ENCODE results near the gene MAMDC4.

MAMDC4 gene

GRCh38 chr9:136808806-136809158 is 43.4 kb upstream of the MAMDC4 start:
- H3K9me3 ChIP-seq (ENCODE audit: control insufficient read depth in 1 of 2, low read length in 2 of 2), result no peaks in the 10 kb centered on the region
- no peak overlapping the region for H3K27ac ChIP-seq (ENCODE audit: low read length)
- peak overlapping the region; percentile 51 to 88 for H3K4me3 ChIP-seq (ENCODE audit: low read depth in 1 of 2, low read length in 2 of 2)
- peaks cover 16 to 37% of the 10 kb centered on the region in 2 donors for H3K4me1 ChIP-seq (ENCODE audit: control insufficient read depth in 1 of 2, insufficient read depth in 2 of 2, low read length in 2 of 2)
- H3K36me3 ChIP-seq (ENCODE audit: control insufficient read depth in 1 of 2, insufficient read depth in 2 of 2, low read length in 2 of 2), result peaks cover 4 to 8% of the 10 kb centered on the region in 2 donors
- H3K27me3 ChIP-seq (ENCODE audit: low read depth, low read length), result no peaks in the 10 kb centered on the region

- Histone ChIP-seq H3K27ac (ENCODE audit: low read length) (no peak overlapping the region), H3K9me3 (ENCODE audit: control insufficient read depth in 1 of 2, low read length in 2 of 2) (no peaks in the 10 kb centered on the region), H3K27me3 (ENCODE audit: low read depth, low read length) (no peaks in the 10 kb centered on the region), H3K4me3 (ENCODE audit: low read depth in 1 of 2, low read length in 2 of 2) (no peak overlapping the region), H3K4me1 (ENCODE audit: control insufficient read depth in 1 of 2, insufficient read depth in 2 of 2, low read length in 2 of 2) (peaks cover 4 to 11% of the 10 kb centered on the region in 2 donors), H3K36me3 (ENCODE audit: control insufficient read depth in 1 of 2, insufficient read depth in 2 of 2, low read length in 2 of 2) (peaks cover under 1 to 8% of the 10 kb centered on the region in 2 donors)
Observed at GRCh38 chr9:136814725-136815421, 37.3 kb upstream of the MAMDC4 start.

GRCh38 chr9:136815422-136815782 is 36.7 kb upstream of the MAMDC4 start:
- no peak overlapping the region for H3K27ac ChIP-seq (ENCODE audit: low read length)
- peaks cover 0 to 5% of the 10 kb centered on the region in 2 donors for H3K4me1 ChIP-seq (ENCODE audit: control insufficient read depth in 1 of 2, insufficient read depth in 2 of 2, low read length in 2 of 2)
- no peaks in the 10 kb centered on the region for H3K27me3 ChIP-seq (ENCODE audit: low read depth, low read length)
- H3K4me3 ChIP-seq (ENCODE audit: low read depth in 1 of 2, low read length in 2 of 2), result no peak overlapping the region
- H3K36me3 ChIP-seq (ENCODE audit: control insufficient read depth in 1 of 2, insufficient read depth in 2 of 2, low read length in 2 of 2), result peaks cover 0 to 8% of the 10 kb centered on the region in 2 donors
- H3K9me3 ChIP-seq (ENCODE audit: control insufficient read depth in 1 of 2, low read length in 2 of 2), result no peaks in the 10 kb centered on the region

GRCh38 chr9:136820971-136821825 is 30.9 kb upstream of the MAMDC4 start:
- peak overlapping the region; percentile 21 to 54 for H3K4me3 ChIP-seq (ENCODE audit: low read depth in 1 of 2, low read length in 2 of 2)
- H3K27ac ChIP-seq (ENCODE audit: low read length), result no peak overlapping the region

GRCh38 chr9:136821826-136822544 is 30.2 kb upstream of the MAMDC4 start:
- Histone ChIP-seq H3K27me3 (ENCODE audit: low read depth, low read length) (no peaks in the 10 kb centered on the region), H3K4me3 (ENCODE audit: low read depth in 1 of 2, low read length in 2 of 2) (peak overlapping the region in 1 of 2 donors; percentile 54), H3K4me1 (ENCODE audit: control insufficient read depth in 1 of 2, insufficient read depth in 2 of 2, low read length in 2 of 2) (peaks cover 0 to 7% of the 10 kb centered on the region in 2 donors), H3K9me3 (ENCODE audit: control insufficient read depth in 1 of 2, low read length in 2 of 2) (no peaks in the 10 kb centered on the region), H3K36me3 (ENCODE audit: control insufficient read depth in 1 of 2, insufficient read depth in 2 of 2, low read length in 2 of 2) (peaks cover 0 to 33% of the 10 kb centered on the region in 2 donors), H3K27ac (ENCODE audit: low read length) (no peak overlapping the region)

More at GRCh38 chr9:136820971-136821825, 30.9 kb upstream of the MAMDC4 start:
- Histone ChIP-seq H3K36me3 (ENCODE audit: control insufficient read depth in 1 of 2, insufficient read depth in 2 of 2, low read length in 2 of 2) (peaks cover 0 to 25% of the 10 kb centered on the region in 2 donors), H3K27me3 (ENCODE audit: low read depth, low read length) (no peaks in the 10 kb centered on the region), H3K4me1 (ENCODE audit: control insufficient read depth in 1 of 2, insufficient read depth in 2 of 2, low read length in 2 of 2) (peaks cover 0 to 7% of the 10 kb centered on the region in 2 donors), H3K9me3 (ENCODE audit: control insufficient read depth in 1 of 2, low read length in 2 of 2) (no peaks in the 10 kb centered on the region)

GRCh38 chr9:136823136-136824046 is 28.8 kb upstream of the MAMDC4 start:
- H3K36me3 ChIP-seq (ENCODE audit: control insufficient read depth in 1 of 2, insufficient read depth in 2 of 2, low read length in 2 of 2), result peaks cover 0 to 47% of the 10 kb centered on the region in 2 donors
- H3K27me3 ChIP-seq (ENCODE audit: low read depth, low read length), result no peaks in the 10 kb centered on the region

GRCh38 chr9:136824496-136825225 is 27.5 kb upstream of the MAMDC4 start:
- no peaks in the 10 kb centered on the region for H3K9me3 ChIP-seq (ENCODE audit: control insufficient read depth in 1 of 2, low read length in 2 of 2)
- no peak overlapping the region for H3K4me3 ChIP-seq (ENCODE audit: low read depth in 1 of 2, low read length in 2 of 2)
- no peaks in the 10 kb centered on the region for H3K27me3 ChIP-seq (ENCODE audit: low read depth, low read length)
- no peak overlapping the region for H3K27ac ChIP-seq (ENCODE audit: low read length)
- H3K4me1 ChIP-seq (ENCODE audit: control insufficient read depth in 1 of 2, insufficient read depth in 2 of 2, low read length in 2 of 2), result peaks cover 0 to 7% of the 10 kb centered on the region in 2 donors
- H3K36me3 ChIP-seq (ENCODE audit: control insufficient read depth in 1 of 2, insufficient read depth in 2 of 2, low read length in 2 of 2), result peaks cover 11 to 59% of the 10 kb centered on the region in 2 donors

More at GRCh38 chr9:136823136-136824046, 28.8 kb upstream of the MAMDC4 start:
- no peak overlapping the region for H3K4me3 ChIP-seq (ENCODE audit: low read depth in 1 of 2, low read length in 2 of 2)
- no peak overlapping the region for H3K27ac ChIP-seq (ENCODE audit: low read length)
- peaks cover 0 to 7% of the 10 kb centered on the region in 2 donors for H3K4me1 ChIP-seq (ENCODE audit: control insufficient read depth in 1 of 2, insufficient read depth in 2 of 2, low read length in 2 of 2)
- no peaks in the 10 kb centered on the region for H3K9me3 ChIP-seq (ENCODE audit: control insufficient read depth in 1 of 2, low read length in 2 of 2)

- H3K9me3 ChIP-seq (ENCODE audit: control insufficient read depth in 1 of 2, low read length in 2 of 2), result no peaks in the 10 kb centered on the region
- H3K27ac ChIP-seq (ENCODE audit: low read length), result no peak overlapping the region
- H3K36me3 ChIP-seq (ENCODE audit: control insufficient read depth in 1 of 2, insufficient read depth in 2 of 2, low read length in 2 of 2), result peaks cover 13 to 68% of the 10 kb centered on the region in 2 donors
- H3K4me1 ChIP-seq (ENCODE audit: control insufficient read depth in 1 of 2, insufficient read depth in 2 of 2, low read length in 2 of 2), result peaks cover 0 to 7% of the 10 kb centered on the region in 2 donors
- H3K27me3 ChIP-seq (ENCODE audit: low read depth, low read length), result no peaks in the 10 kb centered on the region
- no peak overlapping the region for H3K4me3 ChIP-seq (ENCODE audit: low read depth in 1 of 2, low read length in 2 of 2)
Observed at GRCh38 chr9:136825295-136826187, 26.6 kb upstream of the MAMDC4 start.

- Histone ChIP-seq H3K27ac (ENCODE audit: low read length) (no peak overlapping the region), H3K36me3 (ENCODE audit: control insufficient read depth in 1 of 2, insufficient read depth in 2 of 2, low read length in 2 of 2) (peaks cover 13 to 74% of the 10 kb centered on the region in 2 donors), H3K4me3 (ENCODE audit: low read depth in 1 of 2, low read length in 2 of 2) (no peak overlapping the region), H3K9me3 (ENCODE audit: control insufficient read depth in 1 of 2, low read length in 2 of 2) (no peaks in the 10 kb centered on the region), H3K4me1 (ENCODE audit: control insufficient read depth in 1 of 2, insufficient read depth in 2 of 2, low read length in 2 of 2) (peaks cover 0 to 1% of the 10 kb centered on the region in 2 donors), H3K27me3 (ENCODE audit: low read depth, low read length) (no peaks in the 10 kb centered on the region)
Observed at GRCh38 chr9:136826188-136826541, 26.0 kb upstream of the MAMDC4 start.

Data from muscle layer of duodenum (tissue), 2 donors.